ENCODE data around the gene REC114. TPM values are rescaled to one million over a fixed set of nuclear protein-coding genes. Genes with fewer than 3 reads are reported as not detected.
"Not testable (repeated sequence)": the region's sequence is repeated elsewhere in the genome, so short reads cannot be mapped to it uniquely, and the experiment has no call there.

Gene REC114
- total and polyA plus RNA-seq, 2 donors (not counting 1 experiment from before 2014, with no cell fraction given) = not detected

GRCh38 chr15:73448158-73448758, 5.3 kb downstream of the REC114 start:
- H3K79me2 ChIP-seq (ENCODE audit: control insufficient read depth, insufficient read depth, low read length); POLR2A ChIA-PET; H3K36me3 ChIP-seq (replicated peaks in 1 of 2; ENCODE audit: control extremely low read depth in 1 of 2, control insufficient read depth in 1 of 2, extremely low read depth in 1 of 2, insufficient read depth in 2 of 2, low read length in 1 of 2); H2AFZ ChIP-seq (ENCODE audit: insufficient read depth, low read depth, low read length, poor library complexity, severe bottlenecking); H3K4me3 Mint-ChIP-seq; H3K9me3 Mint-ChIP-seq (ENCODE audit: insufficient read depth); DNase-seq; H3K27ac Mint-ChIP-seq; H3K9me3 ChIP-seq (ENCODE audit: control extremely low read depth in 1 of 3, control insufficient read depth in 2 of 3, insufficient read depth in 1 of 3, low read length in 2 of 3); H3K27me3 ChIP-seq (replicated peaks in 1 of 4; ENCODE audit: control extremely low read depth in 1 of 4, control insufficient read depth in 3 of 4, insufficient read depth in 4 of 4, low read length in 3 of 4); H3K4me1 Mint-ChIP-seq; ATAC-seq (ENCODE audit: low read depth); H3K4me2 ChIP-seq (replicated peaks; ENCODE audit: low read depth, low read length, poor library complexity, severe bottlenecking); H3K27ac ChIP-seq (ENCODE audit: low read length in 2 of 2); H4K20me1 ChIP-seq (ENCODE audit: control insufficient read depth, insufficient read depth, low read length, poor library complexity, severe bottlenecking); H3K4me1 ChIP-seq (ENCODE audit: control insufficient read depth in 2 of 2, insufficient read depth in 2 of 2, low read length in 2 of 2); CTCF ChIA-PET; intact Hi-C loops (cut with micrococcal nuclease); H3K9ac ChIP-seq (ENCODE audit: low read length); H3K4me3 ChIP-seq (ENCODE audit: control extremely low read depth in 1 of 5, extremely low read depth in 1 of 5, insufficient read depth in 1 of 5, low read depth in 2 of 5, low read length in 4 of 5): not testable (repeated sequence)
- WGBS (ENCODE audit: insufficient coverage) = 90% methylated on average over 5 of the region's 5 CpGs
- peaks cover 31% of the 10 kb centered on the region for H3K27me3 Mint-ChIP-seq

DNA sequence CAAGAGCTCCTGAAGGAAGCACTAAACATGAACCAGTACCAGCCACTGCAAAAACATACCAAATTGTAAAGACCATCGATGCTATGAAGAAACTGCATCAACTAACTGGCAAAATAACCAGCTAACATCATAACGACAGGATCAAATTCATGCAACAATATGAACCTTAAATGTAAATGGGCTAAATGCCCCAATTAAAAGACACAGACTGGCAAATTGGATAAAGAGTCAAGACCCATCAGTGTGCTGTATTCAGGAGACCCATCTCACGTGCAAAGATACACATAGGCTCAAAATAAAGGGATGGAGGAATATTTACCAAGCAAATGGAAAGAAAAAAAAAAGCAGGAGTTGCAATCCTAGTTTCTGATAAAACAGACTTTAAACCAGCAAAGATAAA, 7.0 kb downstream of the REC114 start:
- H3K27ac Mint-ChIP-seq; ATAC-seq (ENCODE audit: low read depth); H3K4me3 ChIP-seq (ENCODE audit: control extremely low read depth in 1 of 5, extremely low read depth in 1 of 5, insufficient read depth in 1 of 5, low read depth in 2 of 5, low read length in 4 of 5); H3K27ac ChIP-seq (ENCODE audit: low read length in 2 of 2); H3K9ac ChIP-seq (ENCODE audit: low read length); H3K79me2 ChIP-seq (ENCODE audit: control insufficient read depth, insufficient read depth, low read length); H3K36me3 ChIP-seq (replicated peaks in 1 of 2; ENCODE audit: control extremely low read depth in 1 of 2, control insufficient read depth in 1 of 2, extremely low read depth in 1 of 2, insufficient read depth in 2 of 2, low read length in 1 of 2); DNase-seq; H3K27me3 ChIP-seq (replicated peaks in 1 of 4; ENCODE audit: control extremely low read depth in 1 of 4, control insufficient read depth in 3 of 4, insufficient read depth in 4 of 4, low read length in 3 of 4); H3K4me3 Mint-ChIP-seq; H4K20me1 ChIP-seq (ENCODE audit: control insufficient read depth, insufficient read depth, low read length, poor library complexity, severe bottlenecking); H3K9me3 Mint-ChIP-seq (ENCODE audit: insufficient read depth); POLR2A ChIA-PET; H3K4me1 Mint-ChIP-seq; H3K9me3 ChIP-seq (ENCODE audit: control extremely low read depth in 1 of 3, control insufficient read depth in 2 of 3, insufficient read depth in 1 of 3, low read length in 2 of 3); intact Hi-C loops (cut with micrococcal nuclease); H2AFZ ChIP-seq (ENCODE audit: insufficient read depth, low read depth, low read length, poor library complexity, severe bottlenecking); H3K4me2 ChIP-seq (replicated peaks; ENCODE audit: low read depth, low read length, poor library complexity, severe bottlenecking); H3K4me1 ChIP-seq (ENCODE audit: control insufficient read depth in 2 of 2, insufficient read depth in 2 of 2, low read length in 2 of 2); CTCF ChIA-PET: not testable (repeated sequence)
- WGBS (ENCODE audit: insufficient coverage) = 100% methylated on average over 1 of the region's 3 CpGs
- peaks cover 27% of the 10 kb centered on the region for H3K27me3 Mint-ChIP-seq
